Astrocyte (in vitro differentiated cells and primary cell): ENCODE results near the gene AMPH. TPM values are rescaled to one million over a fixed set of nuclear protein-coding genes. Genes with fewer than 3 reads are reported as not detected.
A peak's percentile ranks its signal among the peaks of the same experiment; 100 is the strongest.

Experiments
- DNase-seq: peaks from one replicate; pipeline ENCODE4 v3.0.0-alpha.2; 2010; ENCODE audit warnings: low read depth
- FAIRE-seq: peaks from 2 replicates; lab custom pipeline; 2011; peaks lifted over from hg19 to GRCh38; lab: Jason Lieb, UNC
- H2AFZ ChIP-seq: 2 replicates; pipeline ENCODE4 v1.6.0; 2012; ENCODE audit warnings: low read depth, low read length, inconsistent platforms
- H3K27ac ChIP-seq: 2 replicates; pipeline ENCODE4 v1.5.1; 2011; ENCODE audit warnings: low read depth, low read length, inconsistent platforms
- H3K27me3 ChIP-seq: 2 replicates; pipeline ENCODE4 v1.6.0; 2011; ENCODE audit warnings: low read length, inconsistent platforms; ENCODE audit not compliant: insufficient read depth
- H3K36me3 ChIP-seq: 2 replicates; pipeline ENCODE4 v1.5.1; 2011; ENCODE audit warnings: low read length, inconsistent platforms; ENCODE audit not compliant: insufficient read depth
- H3K4me1 ChIP-seq: 2 replicates; pipeline ENCODE4 v1.5.1; 2011; ENCODE audit warnings: low read length, inconsistent platforms; ENCODE audit not compliant: insufficient read depth
- H3K4me2 ChIP-seq: 2 replicates; pipeline ENCODE4 v1.6.0; 2012; ENCODE audit warnings: low read length, inconsistent platforms
- H3K4me3 ChIP-seq: 2 replicates; pipeline ENCODE4 v1.5.1; 2011; ENCODE audit warnings: low read depth, mild to moderate bottlenecking, low read length, inconsistent platforms; ENCODE audit not compliant: insufficient read depth
- H3K79me2 ChIP-seq: 2 replicates; pipeline ENCODE4 v1.6.0; 2012; ENCODE audit warnings: mild to moderate bottlenecking, low read length, inconsistent platforms; ENCODE audit not compliant: insufficient read depth
- H3K9ac ChIP-seq: 2 replicates; pipeline ENCODE4 v1.6.0; 2012; ENCODE audit warnings: mild to moderate bottlenecking, low read length, inconsistent platforms
- H3K9me3 ChIP-seq: 2 replicates; pipeline ENCODE4 v1.5.1; 2012; ENCODE audit warnings: low read depth, mild to moderate bottlenecking, low read length, inconsistent platforms; ENCODE audit not compliant: insufficient read depth
- H4K20me1 ChIP-seq: 2 replicates; pipeline ENCODE4 v1.6.0; 2012; ENCODE audit warnings: low read length, inconsistent platforms; ENCODE audit not compliant: insufficient read depth
- H3K27ac Mint-ChIP-seq: one replicate; pipeline ENCODE4 v1.8.0; 2021; ENCODE audit warnings: mild to moderate bottlenecking, mixed read lengths; ENCODE audit not compliant: unreplicated experiment
- H3K27me3 Mint-ChIP-seq: one replicate; pipeline ENCODE4 v1.8.0; 2021; ENCODE audit warnings: low read depth, mixed read lengths; ENCODE audit not compliant: unreplicated experiment
- H3K36me3 Mint-ChIP-seq: one replicate; pipeline ENCODE4 v1.8.0; 2021; ENCODE audit warnings: low read depth, mixed read lengths; ENCODE audit not compliant: unreplicated experiment
- H3K4me1 Mint-ChIP-seq: one replicate; pipeline ENCODE4 v1.8.0; 2021; ENCODE audit warnings: low read depth, mixed read lengths; ENCODE audit not compliant: unreplicated experiment
- H3K4me3 Mint-ChIP-seq: one replicate; pipeline ENCODE4 v1.8.0; 2021; ENCODE audit warnings: mild to moderate bottlenecking, moderate library complexity, mixed read lengths; ENCODE audit not compliant: unreplicated experiment
- H3K9me3 Mint-ChIP-seq: one replicate; pipeline ENCODE4 v1.8.0; 2021; ENCODE audit warnings: mild to moderate bottlenecking, mixed read lengths; ENCODE audit not compliant: unreplicated experiment
- EZH2 ChIP-seq: IDR thresholded peaks from 2 replicates; pipeline ENCODE4 v1.6.1; 2012; ENCODE audit warnings: mild to moderate bottlenecking, low read length, inconsistent platforms; ENCODE audit not compliant: insufficient read depth
- total RNA-seq: library from RNA; stranded (reverse); gene quantifications from 2 replicates; pipeline ENCODE4 v1.2.1, GENCODE V29; 2021
- TF ChIP-seq, protein P1 (sequence below): IDR thresholded peaks from 2 replicates; pipeline ENCODE4 v1.5.1; 2011; ENCODE audit warnings: low read depth, mild to moderate bottlenecking, inconsistent platforms, low read length, moderate library complexity; ENCODE audit not compliant: insufficient read depth

Gene AMPH
- total RNA-seq, 1 donor from 2014 or later = 2.9 TPM

DNA sequence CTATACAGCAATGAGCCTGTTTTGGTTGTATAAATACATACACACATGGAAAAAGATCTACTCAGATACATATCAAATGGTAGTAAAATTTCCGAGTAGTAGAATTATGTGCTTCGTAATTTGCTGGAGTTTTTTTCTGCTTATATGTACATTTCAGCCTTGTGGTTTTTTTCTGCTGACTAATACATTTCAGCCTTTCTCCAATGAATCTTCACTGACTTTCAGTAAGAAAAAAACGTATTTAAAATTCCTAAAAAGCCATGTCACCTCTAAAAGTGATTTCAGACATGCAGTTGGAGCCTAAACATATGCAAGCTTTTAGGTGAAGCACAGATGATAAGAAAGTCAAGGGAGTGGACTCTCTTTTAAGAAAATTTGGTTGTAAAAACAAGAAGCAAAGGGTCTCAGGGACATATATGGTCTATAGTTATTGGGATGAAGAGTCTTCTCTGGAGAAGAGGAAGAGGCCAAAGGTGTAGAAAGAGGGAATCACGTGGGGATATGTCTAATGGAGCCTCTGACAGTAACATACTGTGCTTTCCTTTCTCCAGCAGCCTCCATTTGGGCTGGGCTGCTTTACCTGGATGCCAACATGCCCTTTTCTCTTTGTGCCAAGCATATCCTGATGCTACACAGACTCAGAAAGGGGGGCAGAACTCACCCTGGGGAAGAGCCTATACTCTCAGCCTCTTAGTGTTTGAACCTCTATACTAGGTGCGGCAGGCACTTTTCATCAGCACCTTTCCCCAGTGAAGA is 2.4 kb downstream of the AMPH start:
- H3K9me3 ChIP-seq = no peaks in the 10 kb centered on the region
- no peaks in the 10 kb centered on the region for H3K79me2 ChIP-seq
- H3K36me3 ChIP-seq = no peaks in the 10 kb centered on the region
- H3K27me3 ChIP-seq = no peaks in the 10 kb centered on the region
- FAIRE-seq (peak; percentile 63), DNase-seq (peak; percentile 76)
- H4K20me1 ChIP-seq = peaks cover 6% of the 10 kb centered on the region
- peaks cover 2% of the 10 kb centered on the region for H3K9me3 Mint-ChIP-seq
- peak overlapping the region; percentile 14 for H3K4me3 Mint-ChIP-seq
- H3K4me1 ChIP-seq = peaks cover 4% of the 10 kb centered on the region
- H3K27ac Mint-ChIP-seq = peak overlapping the region; percentile 71
- no peaks in the 10 kb centered on the region for H3K36me3 Mint-ChIP-seq
- peaks cover 29% of the 10 kb centered on the region for H3K27me3 Mint-ChIP-seq
- TF ChIP-seq, protein P1, sequence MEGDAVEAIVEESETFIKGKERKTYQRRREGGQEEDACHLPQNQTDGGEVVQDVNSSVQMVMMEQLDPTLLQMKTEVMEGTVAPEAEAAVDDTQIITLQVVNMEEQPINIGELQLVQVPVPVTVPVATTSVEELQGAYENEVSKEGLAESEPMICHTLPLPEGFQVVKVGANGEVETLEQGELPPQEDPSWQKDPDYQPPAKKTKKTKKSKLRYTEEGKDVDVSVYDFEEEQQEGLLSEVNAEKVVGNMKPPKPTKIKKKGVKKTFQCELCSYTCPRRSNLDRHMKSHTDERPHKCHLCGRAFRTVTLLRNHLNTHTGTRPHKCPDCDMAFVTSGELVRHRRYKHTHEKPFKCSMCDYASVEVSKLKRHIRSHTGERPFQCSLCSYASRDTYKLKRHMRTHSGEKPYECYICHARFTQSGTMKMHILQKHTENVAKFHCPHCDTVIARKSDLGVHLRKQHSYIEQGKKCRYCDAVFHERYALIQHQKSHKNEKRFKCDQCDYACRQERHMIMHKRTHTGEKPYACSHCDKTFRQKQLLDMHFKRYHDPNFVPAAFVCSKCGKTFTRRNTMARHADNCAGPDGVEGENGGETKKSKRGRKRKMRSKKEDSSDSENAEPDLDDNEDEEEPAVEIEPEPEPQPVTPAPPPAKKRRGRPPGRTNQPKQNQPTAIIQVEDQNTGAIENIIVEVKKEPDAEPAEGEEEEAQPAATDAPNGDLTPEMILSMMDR = no peak
- TF ChIP-seq EZH2 = no peak
- H3K27ac ChIP-seq = no peak overlapping the region
- H3K4me2 ChIP-seq = peak overlapping the region; percentile 91
- H2AFZ ChIP-seq = no peak overlapping the region
- H3K4me1 Mint-ChIP-seq = peaks cover 6% of the 10 kb centered on the region
- no peak overlapping the region for H3K4me3 ChIP-seq
- H3K9ac ChIP-seq = no peak overlapping the region

DNA sequence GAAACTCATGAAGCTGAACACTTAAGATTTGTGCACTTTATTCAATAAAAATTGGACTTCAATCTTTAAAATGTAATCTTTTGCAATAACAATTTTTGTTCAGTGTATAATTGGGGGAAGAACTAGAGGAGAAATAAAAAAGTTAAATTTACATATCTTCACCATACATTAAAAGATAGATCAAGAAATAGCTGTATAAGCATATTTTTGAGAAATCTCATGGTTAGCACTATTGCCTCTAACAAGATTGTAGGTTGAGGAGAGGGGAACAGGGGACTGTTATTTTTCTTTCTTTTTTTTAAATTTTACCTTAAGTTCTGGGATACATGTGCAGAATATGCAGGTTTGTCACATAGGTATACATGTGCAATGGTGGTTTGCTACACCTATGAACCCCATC is 5.3 kb downstream of the AMPH start:
- Mint-ChIP-seq H3K36me3 (no peaks in the 10 kb centered on the region), H3K27me3 (peaks cover 8% of the 10 kb centered on the region), H3K4me1 (peaks cover 6% of the 10 kb centered on the region), H3K4me3 (no peak overlapping the region), H3K9me3 (no peaks in the 10 kb centered on the region), H3K27ac (no peak overlapping the region)
- H3K9me3 ChIP-seq = no peaks in the 10 kb centered on the region
- TF ChIP-seq, protein P1 = no peak
- H3K79me2 ChIP-seq = no peaks in the 10 kb centered on the region
- DNase-seq (no peak), FAIRE-seq (no peak)
- peaks cover 6% of the 10 kb centered on the region for H4K20me1 ChIP-seq
- no peak overlapping the region for H3K9ac ChIP-seq
- peaks cover 4% of the 10 kb centered on the region for H3K4me1 ChIP-seq
- H3K4me3 ChIP-seq = no peak overlapping the region
- no peaks in the 10 kb centered on the region for H3K27me3 ChIP-seq
- H3K27ac ChIP-seq = no peak overlapping the region
- H3K36me3 ChIP-seq = no peaks in the 10 kb centered on the region
- H3K4me2 ChIP-seq = no peak overlapping the region
- H2AFZ ChIP-seq = no peak overlapping the region

DNA sequence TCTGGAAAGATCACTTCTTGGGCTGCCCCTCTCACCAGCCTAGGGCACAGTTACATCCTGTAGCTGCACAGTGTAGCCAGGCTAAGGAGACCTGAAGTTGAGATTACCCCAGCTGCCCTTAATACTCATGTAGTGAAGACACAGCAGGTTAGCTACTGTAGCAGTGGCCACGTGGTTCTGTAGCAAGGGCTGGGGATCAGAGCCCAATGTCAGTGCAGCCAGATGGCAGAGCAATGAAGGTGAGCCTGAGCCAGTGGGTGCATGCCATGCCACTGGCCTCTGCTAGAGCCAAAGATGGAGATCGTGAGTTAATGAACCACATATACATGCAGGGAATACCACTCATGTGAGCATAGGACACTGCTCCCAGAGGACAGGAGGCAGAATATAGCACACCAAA is 15.5 kb downstream of the AMPH start:
- Histone ChIP-seq H2AFZ (no peak overlapping the region), H3K4me2 (no peak overlapping the region), H4K20me1 (no peaks in the 10 kb centered on the region), H3K79me2 (no peaks in the 10 kb centered on the region), H3K36me3 (no peaks in the 10 kb centered on the region), H3K9me3 (no peaks in the 10 kb centered on the region), H3K27ac (no peak overlapping the region), H3K4me1 (no peaks in the 10 kb centered on the region), H3K27me3 (no peaks in the 10 kb centered on the region), H3K9ac (no peak overlapping the region), H3K4me3 (no peak overlapping the region)
- Mint-ChIP-seq H3K36me3 (no peaks in the 10 kb centered on the region), H3K4me1 (no peaks in the 10 kb centered on the region), H3K27ac (no peak overlapping the region), H3K27me3 (peaks cover 5% of the 10 kb centered on the region), H3K4me3 (no peak overlapping the region), H3K9me3 (no peaks in the 10 kb centered on the region)
- DNase-seq (no peak), FAIRE-seq (no peak)
- TF ChIP-seq, protein P1 = no peak
- no peak for TF ChIP-seq EZH2
